OCI-LY7 (cell line): ENCODE data around the gene TNIK.

Source experiments
- EZH2phosphoT487 ChIP-seq: fragments of 200-600 bp; sonication (generic); IDR thresholded peaks from 2 replicates; pipeline ENCODE4 v1.6.1; 2018; ENCODE audit warnings: low read depth, borderline replicate concordance, mild to moderate bottlenecking, mixed run types, antibody characterized with exemption, low read length, moderate library complexity, mixed read lengths
- TF ChIP-seq, protein P1 (sequence below): fragments of 200-600 bp; sonication (generic); conservative IDR thresholded peaks from 2 replicates; pipeline ENCODE4 v1.5.1; 2014; ENCODE audit warnings: mild to moderate bottlenecking, antibody characterized with exemption, low read length, moderate library complexity, mixed read lengths

DNA sequence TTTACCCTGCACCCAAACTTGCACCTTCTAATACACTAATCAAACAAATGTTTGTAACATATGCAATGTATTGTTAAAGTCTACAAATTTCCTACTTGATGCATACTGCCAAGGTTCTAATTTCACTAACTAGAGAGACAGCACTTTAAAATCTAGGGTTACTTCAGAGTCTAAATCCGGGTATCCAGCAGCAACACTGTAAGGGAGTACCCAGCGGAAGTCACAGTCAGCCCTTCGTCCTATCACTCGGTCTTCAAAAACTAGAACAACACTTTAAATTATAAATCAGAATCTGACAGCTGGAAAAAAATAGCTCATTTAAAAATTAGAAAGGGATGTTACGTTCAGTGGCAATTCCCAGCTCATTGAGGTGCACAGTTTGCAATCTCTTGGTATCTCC lies 8.3 kb downstream of the TNIK start:
- TF ChIP-seq, protein P1, sequence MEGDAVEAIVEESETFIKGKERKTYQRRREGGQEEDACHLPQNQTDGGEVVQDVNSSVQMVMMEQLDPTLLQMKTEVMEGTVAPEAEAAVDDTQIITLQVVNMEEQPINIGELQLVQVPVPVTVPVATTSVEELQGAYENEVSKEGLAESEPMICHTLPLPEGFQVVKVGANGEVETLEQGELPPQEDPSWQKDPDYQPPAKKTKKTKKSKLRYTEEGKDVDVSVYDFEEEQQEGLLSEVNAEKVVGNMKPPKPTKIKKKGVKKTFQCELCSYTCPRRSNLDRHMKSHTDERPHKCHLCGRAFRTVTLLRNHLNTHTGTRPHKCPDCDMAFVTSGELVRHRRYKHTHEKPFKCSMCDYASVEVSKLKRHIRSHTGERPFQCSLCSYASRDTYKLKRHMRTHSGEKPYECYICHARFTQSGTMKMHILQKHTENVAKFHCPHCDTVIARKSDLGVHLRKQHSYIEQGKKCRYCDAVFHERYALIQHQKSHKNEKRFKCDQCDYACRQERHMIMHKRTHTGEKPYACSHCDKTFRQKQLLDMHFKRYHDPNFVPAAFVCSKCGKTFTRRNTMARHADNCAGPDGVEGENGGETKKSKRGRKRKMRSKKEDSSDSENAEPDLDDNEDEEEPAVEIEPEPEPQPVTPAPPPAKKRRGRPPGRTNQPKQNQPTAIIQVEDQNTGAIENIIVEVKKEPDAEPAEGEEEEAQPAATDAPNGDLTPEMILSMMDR: no peak
- TF ChIP-seq EZH2phosphoT487: no peak
